Urinary bladder (tissue), 4 donors: ENCODE data around the gene TMEM116. TPM values are rescaled to one million over a fixed set of nuclear protein-coding genes. Genes with fewer than 3 reads are reported as not detected.
"Not testable (repeated sequence)": the region's sequence is repeated elsewhere in the genome, so short reads cannot be mapped to it uniquely, and the experiment has no call there.

Experiments used
- DNase-seq: peaks from one replicate; pipeline ENCODE4 v3.0.0-alpha.2; 2015; ENCODE audit errors: extremely low spot score
- H3K27ac ChIP-seq: one replicate; pipeline ENCODE4 v1.5.1; 2013; ENCODE audit warnings: low read depth, mild to moderate bottlenecking, moderate library complexity
- H3K36me3 ChIP-seq: one replicate; pipeline ENCODE4 v1.6.1; 2013; ENCODE audit warnings: mild to moderate bottlenecking, moderate library complexity; ENCODE audit not compliant: insufficient read depth
- H3K4me1 ChIP-seq: one replicate; pipeline ENCODE4 v1.6.1; 2013; ENCODE audit warnings: mild to moderate bottlenecking, moderate library complexity; ENCODE audit not compliant: insufficient read depth
- H3K4me3 ChIP-seq: one replicate; pipeline ENCODE4 v1.5.1; 2013; ENCODE audit warnings: low read depth, low read length
- WGBS: extraction: QIAGEN DNeasy Blood & Tissue Kit; methylation state at CpG from one replicate; pipeline ENCODE4 v1.1.7; 2013; 5-methylcytosine and 5-hydroxymethylcytosine counted together
- polyA plus RNA-seq: library from polyadenylated mRNA; stranded (reverse); fragments of 200-250 nt; gene quantifications from one replicate; pipeline ENCODE4 v1.2.3, GENCODE V29; 2013
- total RNA-seq: library from RNA; depleted of rRNA; stranded (reverse); fragments of >200 nt; gene quantifications from one replicate; pipeline ENCODE4 v1.2.3, GENCODE V29; 2014
- donor health status: healthy with polysubstance abuse.
- donor health status: healthy.

The TMEM116 gene
- total and polyA plus RNA-seq, 2 donors: 6.4 to 18.3 TPM

DNA sequence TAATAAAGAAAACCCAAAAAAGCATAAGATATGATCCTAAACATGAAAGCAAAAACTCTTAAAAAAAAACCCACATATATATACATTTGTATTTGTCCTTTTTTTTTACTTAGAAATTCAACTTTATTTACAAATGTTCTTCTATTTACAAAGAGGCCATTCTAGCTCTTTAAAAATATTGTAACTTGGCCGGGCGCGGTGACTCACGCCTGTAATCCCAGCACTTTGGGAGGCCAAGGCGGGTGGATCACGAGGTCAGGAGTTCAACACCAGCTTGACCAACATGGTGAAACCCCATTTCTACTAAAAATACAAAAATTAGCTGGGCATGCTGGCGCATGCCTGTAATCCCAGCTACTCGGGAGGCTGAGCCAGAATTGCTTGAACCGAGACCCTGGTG, 13.8 kb downstream of the TMEM116 start:
- not testable (repeated sequence) for DNase-seq, H3K4me1 ChIP-seq, H3K27ac ChIP-seq, H3K36me3 ChIP-seq, H3K4me3 ChIP-seq
- 93% methylated on average over 9 of the region's 9 CpGs for WGBS

DNA sequence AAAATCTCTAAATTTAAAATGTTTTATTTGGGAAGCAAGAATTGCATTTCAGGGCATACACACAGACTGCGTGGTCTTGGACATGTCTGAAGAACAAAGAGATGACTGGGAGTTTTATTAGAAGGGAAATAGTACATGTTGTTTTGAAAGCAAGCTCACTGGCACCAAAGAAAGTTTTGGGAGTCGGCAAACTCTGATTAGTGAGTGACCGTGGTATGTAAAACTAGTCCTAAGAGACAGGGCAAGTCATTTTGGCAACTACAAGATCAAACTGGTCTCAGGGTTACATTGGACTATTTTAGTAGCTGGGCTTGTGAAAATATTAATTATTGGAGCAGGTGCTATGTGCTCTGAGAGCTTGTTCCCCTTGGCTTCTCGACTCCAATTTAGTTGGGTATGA, 14.9 kb downstream of the TMEM116 start:
- WGBS: 90% methylated on average over 4 of the region's 4 CpGs
- DNase-seq: no peak
- no peak overlapping the region for H3K4me3 ChIP-seq
- H3K4me1 ChIP-seq: peaks cover 1% of the 10 kb centered on the region
- no peak overlapping the region for H3K27ac ChIP-seq
- H3K36me3 ChIP-seq: peaks cover 2% of the 10 kb centered on the region

DNA sequence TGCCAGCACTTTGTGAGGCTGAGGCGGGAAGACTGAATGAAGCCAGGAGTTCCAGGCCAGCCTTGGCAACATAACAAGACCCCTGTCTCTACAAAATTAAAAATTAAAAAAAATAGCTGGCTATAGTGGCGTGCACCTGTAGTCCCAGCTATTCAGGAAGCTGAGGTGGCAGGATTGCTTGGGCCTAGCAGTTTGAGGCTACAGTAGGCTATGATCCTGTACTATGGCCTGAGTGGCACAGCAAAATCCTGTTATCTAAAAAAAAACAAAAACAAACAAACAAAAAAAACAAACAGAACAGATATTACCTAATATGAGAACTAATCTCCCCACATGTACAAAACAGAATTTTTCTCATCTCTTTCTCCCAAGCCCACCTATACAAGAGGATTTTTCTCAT, 15.7 kb downstream of the TMEM116 start:
- peaks cover 2% of the 10 kb centered on the region for H3K36me3 ChIP-seq
- no peak overlapping the region for H3K27ac ChIP-seq
- no peak overlapping the region for H3K4me3 ChIP-seq
- H3K4me1 ChIP-seq: peaks cover 1% of the 10 kb centered on the region
- DNase-seq: no peak
- 95% methylated on average over 2 of the region's 2 CpGs for WGBS

DNA sequence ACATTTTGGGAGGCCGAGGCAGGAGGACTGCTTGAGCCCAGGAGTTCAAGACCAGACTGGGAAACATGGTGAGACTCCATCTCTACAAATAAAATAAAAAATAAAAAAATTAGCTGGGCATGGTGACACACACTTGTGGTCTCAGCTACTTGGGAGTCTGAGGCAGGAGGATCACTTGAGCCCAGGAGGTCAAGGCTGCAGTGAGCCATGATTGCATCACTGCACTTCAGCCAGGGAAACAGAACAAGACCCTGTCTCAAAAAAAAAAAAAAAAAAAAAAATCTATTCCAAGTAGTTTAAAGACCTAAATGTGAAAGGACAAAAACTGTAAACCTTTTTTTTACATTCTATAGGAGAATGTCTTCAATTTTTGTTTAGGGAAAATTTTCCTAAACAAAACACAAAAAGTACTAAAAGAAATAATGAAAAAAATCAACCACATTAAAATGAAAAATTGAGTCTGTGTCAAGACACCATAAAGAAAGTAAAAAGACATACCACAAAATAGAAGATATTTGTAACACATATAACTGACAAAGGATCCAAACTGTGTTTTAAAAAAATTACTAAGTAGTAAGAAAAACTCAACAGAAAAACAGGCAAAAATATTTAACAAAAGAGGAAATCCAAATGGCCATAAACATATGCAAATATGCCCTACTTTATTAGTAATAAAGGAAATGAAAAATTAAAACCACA, 17.0 kb downstream of the TMEM116 start:
- 100% methylated on average over 1 of the region's 1 CpG for WGBS

DNA sequence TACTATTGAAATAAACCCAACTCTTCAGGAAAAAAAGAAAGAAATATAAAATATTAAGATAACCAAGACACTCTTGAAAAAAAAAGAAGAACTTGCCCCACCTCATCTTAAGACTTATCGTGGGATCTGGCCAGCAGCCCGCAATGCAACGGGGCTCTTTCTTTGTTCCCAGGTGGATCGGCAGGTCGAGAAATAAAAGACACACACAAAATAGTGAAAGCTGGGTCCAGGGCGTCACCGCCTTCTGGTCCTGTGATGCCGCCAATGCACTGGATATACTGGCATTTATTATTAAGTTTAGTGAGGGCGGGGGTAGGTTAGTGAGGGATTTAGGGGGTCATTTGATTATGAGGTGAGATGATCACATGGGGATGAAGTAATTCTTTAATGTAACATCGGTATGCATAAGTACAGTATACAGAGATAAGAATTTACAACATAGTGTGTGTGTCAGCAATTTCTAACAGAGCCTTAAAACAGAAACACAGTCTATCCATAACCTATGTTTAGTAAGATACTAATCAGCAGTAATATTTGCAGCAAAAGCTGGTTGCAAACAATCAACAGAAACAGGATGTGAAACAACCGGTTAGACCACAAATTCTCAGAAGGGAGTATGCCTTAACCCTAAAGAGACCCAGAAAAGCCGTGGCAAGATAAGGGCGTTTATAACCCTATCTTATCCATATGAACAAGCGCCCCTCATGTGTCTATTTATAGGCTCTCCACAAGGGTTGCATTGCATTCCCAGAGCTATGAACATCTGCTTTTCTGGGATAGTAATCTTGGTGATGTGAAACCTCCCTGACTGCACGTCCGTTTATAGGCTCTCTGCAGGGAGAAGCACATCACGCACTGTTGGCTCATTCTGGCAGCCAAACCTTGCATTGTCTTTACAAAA, 18.5 kb downstream of the TMEM116 start:
- not testable (repeated sequence) for H3K4me3 ChIP-seq, H3K27ac ChIP-seq, DNase-seq, H3K4me1 ChIP-seq, H3K36me3 ChIP-seq
- 41% methylated on average over 17 of the region's 17 CpGs for WGBS

More for the DNA sequence above, 17.0 kb downstream of the TMEM116 start:
- H3K4me1 ChIP-seq: peaks cover 1% of the 10 kb centered on the region
- H3K36me3 ChIP-seq: no peaks in the 10 kb centered on the region
- DNase-seq: no peak
- H3K27ac ChIP-seq: no peak overlapping the region
- no peak overlapping the region for H3K4me3 ChIP-seq

DNA sequence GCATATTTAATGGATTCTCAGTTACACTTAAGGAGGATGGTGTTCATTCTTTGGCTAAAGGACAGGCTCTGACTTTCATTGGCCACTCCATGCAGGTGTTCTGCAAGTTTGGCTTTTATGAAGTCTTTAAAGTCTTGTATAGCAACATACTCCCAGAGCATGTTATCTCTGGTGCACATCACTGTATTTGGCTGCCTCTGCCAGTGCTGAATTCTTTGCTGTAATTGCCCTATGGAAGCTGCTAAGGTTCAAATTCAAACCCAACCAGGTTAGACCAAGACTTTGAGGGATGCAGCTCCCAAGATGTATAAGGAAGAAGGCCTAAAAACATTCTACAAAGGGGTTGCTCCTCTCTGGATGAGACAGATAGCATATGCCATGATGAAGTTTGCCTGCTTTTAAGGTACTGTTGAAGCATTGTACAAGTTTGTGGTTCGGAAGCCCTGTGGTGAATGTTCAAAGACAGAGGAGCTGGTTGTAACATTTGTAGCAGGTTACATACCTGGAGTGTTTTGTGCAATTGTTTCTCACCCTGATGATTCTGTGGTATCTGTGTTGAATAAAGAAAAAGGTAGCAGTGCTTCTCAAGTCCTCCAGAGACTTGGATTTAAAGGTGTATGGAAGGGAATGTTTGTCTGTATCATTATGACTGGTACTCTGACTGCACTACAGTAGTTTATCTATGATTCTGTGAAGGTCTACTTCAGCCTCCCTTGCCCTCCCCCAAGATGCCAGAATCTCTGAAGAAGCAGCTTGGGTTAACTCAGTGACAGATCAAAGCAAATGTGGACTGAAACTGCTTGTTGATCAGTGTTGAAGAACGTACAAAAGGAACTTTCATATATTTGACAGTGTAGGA, 19.4 kb downstream of the TMEM116 start:
- H3K4me1 ChIP-seq: peaks cover 1% of the 10 kb centered on the region
- no peak for DNase-seq
- H3K4me3 ChIP-seq: no peak overlapping the region
- no peaks in the 10 kb centered on the region for H3K36me3 ChIP-seq
- H3K27ac ChIP-seq: peak overlapping the region; percentile 32
- WGBS: 83% methylated on average over 2 of the region's 2 CpGs

DNA sequence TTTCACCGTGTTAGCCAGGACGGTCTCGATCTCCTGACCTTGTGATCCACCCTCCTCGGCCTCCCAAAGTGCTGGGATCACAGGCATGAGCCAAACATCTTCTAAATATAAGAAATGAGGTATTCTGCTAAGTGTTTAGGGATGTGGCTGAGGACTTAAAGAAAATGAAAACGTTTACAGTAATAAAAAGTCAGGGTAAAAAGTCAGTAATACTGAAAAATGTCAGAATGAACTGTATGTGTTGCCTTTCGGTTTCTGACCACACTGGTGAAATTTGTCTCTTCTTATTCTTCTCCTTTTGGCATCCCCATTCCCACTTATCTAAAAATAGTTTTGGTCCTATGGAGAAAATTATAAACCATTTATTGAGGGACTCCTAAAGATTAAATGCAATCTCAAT, 20.5 kb downstream of the TMEM116 start:
- H3K36me3 ChIP-seq: no peaks in the 10 kb centered on the region
- no peak for DNase-seq
- H3K27ac ChIP-seq: no peak overlapping the region
- 61% methylated on average over 6 of the region's 6 CpGs for WGBS
- peaks cover 1% of the 10 kb centered on the region for H3K4me1 ChIP-seq
- H3K4me3 ChIP-seq: no peak overlapping the region

DNA sequence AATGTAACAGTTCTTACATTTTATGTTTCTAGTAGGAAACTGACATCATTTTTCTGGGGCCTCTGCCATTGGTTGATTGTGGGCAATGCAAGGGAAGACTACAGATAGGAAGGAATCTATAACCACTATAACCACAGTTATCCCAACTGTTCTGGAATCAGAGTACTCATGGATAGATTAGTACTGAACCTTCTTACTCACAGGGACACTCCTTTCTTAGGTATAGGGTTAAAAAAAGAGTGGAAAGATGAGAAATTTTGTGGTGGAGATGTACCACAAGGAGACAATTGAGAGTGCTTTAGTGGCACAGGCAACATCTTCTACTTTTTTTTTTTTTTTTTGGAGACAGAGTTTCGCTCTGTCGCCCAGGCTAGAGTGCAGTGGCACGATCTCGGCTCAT, 21.0 kb downstream of the TMEM116 start:
- 90% methylated on average over 4 of the region's 4 CpGs for WGBS
- H3K36me3 ChIP-seq: no peaks in the 10 kb centered on the region
- peaks cover 1% of the 10 kb centered on the region for H3K4me1 ChIP-seq
- H3K4me3 ChIP-seq: no peak overlapping the region
- DNase-seq: no peak
- H3K27ac ChIP-seq: no peak overlapping the region

DNA sequence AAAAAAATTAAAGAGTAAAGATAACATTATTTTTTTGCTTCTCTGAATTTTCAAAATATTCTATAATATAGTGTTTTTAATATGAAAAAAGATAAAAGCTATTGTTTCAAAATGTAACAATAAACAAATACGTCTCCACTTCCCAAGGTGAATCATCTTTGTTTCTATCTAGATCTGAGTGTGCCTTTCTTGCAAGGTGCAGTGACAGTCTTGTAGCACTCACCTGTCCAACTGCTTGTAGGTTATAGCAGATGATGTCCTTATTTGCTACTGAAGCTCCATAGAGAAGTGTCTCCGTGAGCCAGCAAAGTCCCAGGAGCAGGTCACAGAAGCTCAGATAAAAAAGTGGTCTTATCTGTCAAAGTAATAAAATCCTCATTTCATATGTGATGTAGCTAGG, 21.4 kb downstream of the TMEM116 start:
- WGBS: 92% methylated on average over 2 of the region's 2 CpGs
- Histone ChIP-seq H3K36me3 (no peaks in the 10 kb centered on the region), H3K4me1 (peaks cover 1% of the 10 kb centered on the region), H3K4me3 (no peak overlapping the region), H3K27ac (no peak overlapping the region)
- no peak for DNase-seq

DNA sequence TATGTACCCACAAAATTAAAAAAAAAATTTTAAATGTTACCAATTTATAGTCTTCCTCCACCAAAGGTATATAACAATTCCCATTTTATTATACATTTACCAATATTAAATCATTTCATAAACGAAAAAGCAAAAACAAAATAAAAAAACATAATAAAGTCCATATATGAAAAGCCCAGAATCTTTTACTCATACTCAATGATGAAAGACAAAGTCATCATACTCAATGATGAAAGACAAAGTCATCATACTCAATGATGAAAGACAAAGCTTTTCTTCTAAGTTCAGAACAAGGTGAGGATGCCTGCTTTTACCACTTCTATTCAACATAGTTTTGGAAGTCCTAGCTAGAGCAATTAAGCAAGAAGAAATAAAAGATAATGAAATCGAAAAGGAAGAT, 28.1 kb downstream of the TMEM116 start:
- 83% methylated on average over 2 of the region's 2 CpGs for WGBS
- H3K36me3 ChIP-seq: no peaks in the 10 kb centered on the region
- H3K4me1 ChIP-seq: no peaks in the 10 kb centered on the region
- H3K4me3 ChIP-seq: no peak overlapping the region
- DNase-seq: no peak
- H3K27ac ChIP-seq: no peak overlapping the region

DNA sequence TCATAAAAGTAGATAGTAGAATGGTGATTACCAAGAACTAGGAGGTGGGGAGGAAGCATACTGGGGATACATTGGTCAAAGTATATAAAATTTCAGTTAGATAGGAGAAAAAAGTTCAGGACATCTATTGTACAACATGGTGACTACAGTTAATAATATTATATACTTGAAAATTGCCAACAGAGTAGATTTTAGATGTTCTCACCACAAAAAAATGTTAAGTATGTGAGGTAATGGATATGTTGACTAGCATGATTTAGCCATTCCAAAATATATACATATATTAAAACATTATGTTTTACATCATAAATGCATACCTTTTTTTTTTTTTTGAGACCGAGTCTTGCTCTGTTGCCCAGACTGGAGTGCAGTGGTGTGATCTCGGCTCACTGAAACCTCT, 31.0 kb downstream of the TMEM116 start:
- no peak overlapping the region for H3K27ac ChIP-seq
- no peak for DNase-seq
- no peak overlapping the region for H3K4me3 ChIP-seq
- WGBS: 99% methylated on average over 2 of the region's 2 CpGs
- no peaks in the 10 kb centered on the region for H3K36me3 ChIP-seq
- H3K4me1 ChIP-seq: no peaks in the 10 kb centered on the region

DNA sequence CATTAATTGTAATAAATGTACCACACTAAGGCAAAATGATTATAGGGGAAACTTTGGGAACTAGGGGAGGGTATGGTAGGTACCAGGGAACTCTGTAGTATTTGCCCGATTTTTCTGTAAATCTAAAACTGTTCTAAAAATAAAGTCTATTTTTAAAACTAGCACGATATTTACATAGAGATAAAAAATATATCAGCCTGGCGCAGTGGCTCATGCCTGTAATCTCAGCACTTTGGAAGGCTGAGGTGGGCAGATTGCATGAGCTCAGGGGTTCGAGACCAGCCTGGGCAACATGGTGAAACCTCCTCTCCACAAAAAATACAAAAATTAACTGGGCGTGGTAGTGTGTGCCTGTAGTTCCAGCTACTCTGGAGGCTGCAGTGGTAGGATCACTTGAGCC, 32.4 kb downstream of the TMEM116 start:
- WGBS: 85% methylated on average over 5 of the region's 5 CpGs
- H3K27ac ChIP-seq: no peak overlapping the region
- no peaks in the 10 kb centered on the region for H3K4me1 ChIP-seq

DNA sequence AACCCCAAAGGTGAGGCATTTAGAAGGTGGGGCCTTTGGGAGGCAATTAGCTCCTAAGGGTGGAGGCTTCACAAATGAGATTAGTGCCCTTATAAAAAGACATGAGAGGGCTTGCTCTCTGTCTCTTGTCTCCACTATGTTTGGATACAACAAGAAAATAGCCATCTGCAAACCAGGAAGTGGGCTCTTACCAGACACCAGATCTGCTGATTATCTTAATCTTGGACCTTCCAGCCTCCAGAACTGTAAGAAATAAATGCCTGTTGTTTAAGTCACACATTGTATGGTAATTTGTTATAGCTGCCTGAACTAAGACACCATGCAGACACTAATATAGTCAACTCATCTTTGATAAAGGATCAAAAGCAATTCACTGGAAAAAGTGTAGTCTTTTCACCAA, 34.4 kb downstream of the TMEM116 start:
- Histone ChIP-seq H3K4me1 (no peaks in the 10 kb centered on the region), H3K27ac (no peak overlapping the region), H3K36me3 (no peaks in the 10 kb centered on the region), H3K4me3 (no peak overlapping the region)
- no peak for DNase-seq

More for the DNA sequence above, 32.4 kb downstream of the TMEM116 start:
- Histone ChIP-seq H3K4me3 (no peak overlapping the region), H3K36me3 (no peaks in the 10 kb centered on the region)
- no peak for DNase-seq
